ENCODE measurements around the gene RAP2B. TPM values are rescaled to one million over a fixed set of nuclear protein-coding genes. Genes with fewer than 3 reads are reported as not detected.

The RAP2B gene
- total RNA-seq, 1 donor = 20.3 TPM

DNA sequence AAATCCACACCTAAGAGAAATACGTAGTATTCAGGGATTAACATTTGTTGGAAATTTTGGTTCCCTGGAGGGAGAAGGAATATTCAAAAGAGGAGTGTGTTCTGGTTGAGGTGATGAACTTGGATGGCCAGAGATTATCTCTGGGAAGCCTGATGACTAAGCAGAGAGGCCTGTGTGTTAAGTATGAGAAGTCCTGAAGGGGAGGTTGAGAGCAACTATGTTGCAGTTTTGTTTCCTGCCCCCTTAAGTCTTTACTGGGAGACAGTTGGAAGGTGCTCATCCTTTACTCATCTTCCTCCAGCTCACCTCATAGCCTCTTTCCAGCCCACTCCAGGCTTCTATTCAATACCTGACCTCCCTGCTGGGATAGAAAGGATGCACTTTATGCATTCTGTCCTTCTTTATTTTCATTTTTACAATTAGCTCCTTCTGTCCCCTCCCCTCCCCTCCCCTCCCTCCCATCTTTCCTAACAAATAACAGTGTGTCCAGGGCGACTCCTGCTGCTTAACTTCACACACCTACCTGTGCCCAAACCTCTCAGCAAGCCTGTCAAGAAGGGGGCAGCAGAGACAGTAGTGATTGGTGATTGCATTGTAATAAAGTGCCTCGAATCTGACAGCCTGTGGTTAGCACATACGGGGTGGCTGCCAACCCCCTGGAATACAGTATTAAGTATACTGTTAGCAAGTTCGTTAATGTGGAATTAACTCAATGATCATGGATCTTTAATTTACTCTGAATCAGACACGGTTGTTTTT, 11.9 kb downstream of the RAP2B start:
- Histone ChIP-seq H3K4me3 (ENCODE audit: insufficient read depth, low read length) (no peak overlapping the region), H4K20me1 (ENCODE audit: insufficient read depth, low read length) (no peaks in the 10 kb centered on the region), H3K27ac (ENCODE audit: low read depth, low read length) (no peak overlapping the region), H3K4me2 (ENCODE audit: insufficient read depth, low read length) (no peak overlapping the region), H3K27me3 (ENCODE audit: insufficient read depth, low read length) (no peaks in the 10 kb centered on the region), H3K36me3 (ENCODE audit: insufficient read depth, low read length) (no peaks in the 10 kb centered on the region), H3K79me2 (ENCODE audit: insufficient read depth, low read length) (no peaks in the 10 kb centered on the region), H3K4me1 (ENCODE audit: insufficient read depth, low read length) (no peaks in the 10 kb centered on the region), H3K9me3 (ENCODE audit: low read depth, low read length) (no peaks in the 10 kb centered on the region), H2AFZ (ENCODE audit: low read length) (no peak overlapping the region)
- DNase-seq (ENCODE audit: insufficient read length, low spot score, missing footprints) = peak; percentile 71
- TF ChIP-seq, protein P1, sequence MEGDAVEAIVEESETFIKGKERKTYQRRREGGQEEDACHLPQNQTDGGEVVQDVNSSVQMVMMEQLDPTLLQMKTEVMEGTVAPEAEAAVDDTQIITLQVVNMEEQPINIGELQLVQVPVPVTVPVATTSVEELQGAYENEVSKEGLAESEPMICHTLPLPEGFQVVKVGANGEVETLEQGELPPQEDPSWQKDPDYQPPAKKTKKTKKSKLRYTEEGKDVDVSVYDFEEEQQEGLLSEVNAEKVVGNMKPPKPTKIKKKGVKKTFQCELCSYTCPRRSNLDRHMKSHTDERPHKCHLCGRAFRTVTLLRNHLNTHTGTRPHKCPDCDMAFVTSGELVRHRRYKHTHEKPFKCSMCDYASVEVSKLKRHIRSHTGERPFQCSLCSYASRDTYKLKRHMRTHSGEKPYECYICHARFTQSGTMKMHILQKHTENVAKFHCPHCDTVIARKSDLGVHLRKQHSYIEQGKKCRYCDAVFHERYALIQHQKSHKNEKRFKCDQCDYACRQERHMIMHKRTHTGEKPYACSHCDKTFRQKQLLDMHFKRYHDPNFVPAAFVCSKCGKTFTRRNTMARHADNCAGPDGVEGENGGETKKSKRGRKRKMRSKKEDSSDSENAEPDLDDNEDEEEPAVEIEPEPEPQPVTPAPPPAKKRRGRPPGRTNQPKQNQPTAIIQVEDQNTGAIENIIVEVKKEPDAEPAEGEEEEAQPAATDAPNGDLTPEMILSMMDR (IDR thresholded peaks at IDR 0.05; ENCODE audit: extremely low read depth, low read depth, low read length) = no peak

DNA sequence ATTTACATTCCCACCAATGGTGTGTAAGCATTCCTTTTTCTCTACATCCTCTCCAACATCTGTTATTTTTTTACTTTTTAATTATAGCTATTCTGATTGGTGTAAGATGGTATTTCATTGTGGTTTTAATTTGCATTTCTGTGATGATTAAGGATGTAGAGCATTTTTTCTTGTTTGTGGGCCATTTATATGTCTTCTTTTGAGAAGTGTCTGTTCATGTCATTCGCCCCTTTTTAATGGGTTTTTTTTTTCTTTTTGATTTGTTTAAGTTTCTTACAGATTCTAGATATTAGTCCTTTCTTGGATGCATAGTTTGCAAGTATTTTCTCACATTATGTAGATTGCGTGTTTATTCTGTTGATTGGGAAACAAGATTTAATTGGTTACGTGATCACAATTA, 14.2 kb downstream of the RAP2B start:
- DNase-seq (ENCODE audit: insufficient read length, low spot score, missing footprints) = no peak
- TF ChIP-seq, protein P1 (IDR thresholded peaks at IDR 0.05; ENCODE audit: extremely low read depth, low read depth, low read length) = no peak
- Histone ChIP-seq H3K4me3 (ENCODE audit: insufficient read depth, low read length) (no peak overlapping the region), H4K20me1 (ENCODE audit: insufficient read depth, low read length) (no peaks in the 10 kb centered on the region), H3K4me2 (ENCODE audit: insufficient read depth, low read length) (no peak overlapping the region), H2AFZ (ENCODE audit: low read length) (no peak overlapping the region), H3K27ac (ENCODE audit: low read depth, low read length) (no peak overlapping the region), H3K36me3 (ENCODE audit: insufficient read depth, low read length) (no peaks in the 10 kb centered on the region), H3K9me3 (ENCODE audit: low read depth, low read length) (no peaks in the 10 kb centered on the region), H3K27me3 (ENCODE audit: insufficient read depth, low read length) (no peaks in the 10 kb centered on the region), H3K4me1 (ENCODE audit: insufficient read depth, low read length) (no peaks in the 10 kb centered on the region), H3K79me2 (ENCODE audit: insufficient read depth, low read length) (no peaks in the 10 kb centered on the region)

DNA sequence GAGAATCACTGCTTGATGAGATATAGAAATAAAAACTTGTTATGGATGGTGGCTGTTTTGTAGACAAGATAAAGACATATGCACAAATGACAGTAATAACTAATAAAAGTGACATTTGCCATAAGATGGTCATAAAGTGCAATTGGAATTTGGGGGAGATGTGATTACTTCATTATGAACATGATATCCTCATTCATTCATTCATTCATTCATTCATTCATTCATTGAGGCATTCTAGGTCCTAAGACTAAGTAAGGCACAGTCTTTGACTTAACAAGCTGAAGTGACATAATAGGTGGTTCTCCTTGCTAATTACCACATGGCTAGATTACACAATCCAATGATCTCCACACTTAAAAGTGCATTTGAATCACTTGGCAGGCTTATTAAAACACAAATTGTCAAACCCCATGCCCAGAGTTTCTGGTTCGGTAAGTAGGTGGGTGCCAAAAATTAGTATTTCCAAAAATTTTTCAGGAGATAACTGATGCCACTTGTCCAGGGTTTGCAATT, 18.9 kb downstream of the RAP2B start:
- H4K20me1 ChIP-seq (ENCODE audit: insufficient read depth, low read length) = no peaks in the 10 kb centered on the region
- no peaks in the 10 kb centered on the region for H3K79me2 ChIP-seq (ENCODE audit: insufficient read depth, low read length)
- TF ChIP-seq, protein P1 (IDR thresholded peaks at IDR 0.05; ENCODE audit: extremely low read depth, low read depth, low read length) = no peak
- H3K4me3 ChIP-seq (ENCODE audit: insufficient read depth, low read length) = no peak overlapping the region
- no peaks in the 10 kb centered on the region for H3K9me3 ChIP-seq (ENCODE audit: low read depth, low read length)
- H3K4me1 ChIP-seq (ENCODE audit: insufficient read depth, low read length) = no peaks in the 10 kb centered on the region
- no peak overlapping the region for H2AFZ ChIP-seq (ENCODE audit: low read length)
- no peaks in the 10 kb centered on the region for H3K36me3 ChIP-seq (ENCODE audit: insufficient read depth, low read length)
- H3K4me2 ChIP-seq (ENCODE audit: insufficient read depth, low read length) = no peak overlapping the region
- DNase-seq (ENCODE audit: insufficient read length, low spot score, missing footprints) = no peak
- H3K27me3 ChIP-seq (ENCODE audit: insufficient read depth, low read length) = no peaks in the 10 kb centered on the region
- H3K27ac ChIP-seq (ENCODE audit: low read depth, low read length) = no peak overlapping the region

DNA sequence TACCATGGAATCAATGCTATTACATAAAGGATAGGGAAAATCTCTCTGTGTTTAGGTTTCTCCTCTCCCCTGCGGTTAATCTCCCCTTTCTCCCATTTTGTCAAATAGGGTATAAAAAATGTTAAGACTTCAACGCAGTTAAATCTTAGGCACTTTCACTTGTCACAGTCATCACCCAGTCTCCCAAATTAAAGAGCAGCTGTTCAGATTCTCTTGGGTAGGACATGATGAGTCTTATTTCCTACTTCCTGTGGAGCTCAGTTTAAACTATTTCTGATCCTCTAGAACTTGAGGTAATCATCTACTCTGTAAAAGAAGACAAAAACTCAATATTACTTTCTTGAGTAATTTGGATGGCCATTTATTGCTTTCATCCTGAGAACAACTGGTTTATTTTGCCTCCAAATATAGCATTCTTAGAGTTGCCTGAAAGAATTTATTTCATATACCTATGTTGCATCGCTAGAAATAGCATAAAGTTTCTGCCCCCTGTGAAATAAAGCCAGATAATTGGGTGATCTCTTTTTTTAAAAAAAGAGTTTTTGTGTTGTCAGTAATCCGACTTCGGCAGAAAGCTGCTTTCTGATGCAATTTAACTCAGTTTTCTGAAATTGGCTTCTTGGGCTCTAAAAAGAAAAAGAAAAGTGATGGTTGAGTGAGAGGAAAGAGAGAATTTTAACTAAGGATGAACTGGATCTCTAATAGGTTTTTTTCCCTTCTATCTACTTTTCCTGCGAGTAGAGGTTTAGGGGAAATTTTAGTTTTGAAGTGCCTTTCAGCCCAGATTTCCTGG, 20.7 kb downstream of the RAP2B start:
- H3K79me2 ChIP-seq (ENCODE audit: insufficient read depth, low read length) = no peaks in the 10 kb centered on the region
- H3K4me3 ChIP-seq (ENCODE audit: insufficient read depth, low read length) = no peak overlapping the region
- H3K4me2 ChIP-seq (ENCODE audit: insufficient read depth, low read length) = no peak overlapping the region
- no peak for DNase-seq (ENCODE audit: insufficient read length, low spot score, missing footprints)
- no peaks in the 10 kb centered on the region for H4K20me1 ChIP-seq (ENCODE audit: insufficient read depth, low read length)
- peak overlapping the region; percentile 44 for H2AFZ ChIP-seq (ENCODE audit: low read length)
- TF ChIP-seq, protein P1 (IDR thresholded peaks at IDR 0.05; ENCODE audit: extremely low read depth, low read depth, low read length) = no peak
- H3K9me3 ChIP-seq (ENCODE audit: low read depth, low read length) = no peaks in the 10 kb centered on the region
- no peak overlapping the region for H3K27ac ChIP-seq (ENCODE audit: low read depth, low read length)
- H3K36me3 ChIP-seq (ENCODE audit: insufficient read depth, low read length) = no peaks in the 10 kb centered on the region
- H3K4me1 ChIP-seq (ENCODE audit: insufficient read depth, low read length) = no peaks in the 10 kb centered on the region
- no peaks in the 10 kb centered on the region for H3K27me3 ChIP-seq (ENCODE audit: insufficient read depth, low read length)

Data from osteoblast (primary cell).